CD4-positive, alpha-beta T cell treated with Interleukin-15 for 1 hour (primary cell): ENCODE results near the gene RNF182.
A peak's percentile ranks its signal among the peaks of the same experiment; 100 is the strongest.
"Not testable (repeated sequence)": the region's sequence is repeated elsewhere in the genome, so short reads cannot be mapped to it uniquely, and the experiment has no call there.

Experiments
- DNase-seq: peaks from one replicate; pipeline ENCODE4 v3.0.0-alpha.2; 2020

Gene RNF182

GRCh38 chr6:13924949-13925881, at the start of gene RNF182:
TSS of gene RNF182 (plus strand) at chr6:13924952. CDS start at chr6:13977120, 52,168 bp downstream.
- no peak for DNase-seq

GRCh38 chr6:13877051-13877450, 47.7 kb upstream of the RNF182 start:
- no peak for DNase-seq

- DNase-seq: not testable (repeated sequence)
Observed at GRCh38 chr6:13880061-13880663, 44.6 kb upstream of the RNF182 start.

GRCh38 chr6:13881621-13882165, 43.1 kb upstream of the RNF182 start:
- DNase-seq: no peak

- DNase-seq: no peak
Observed at GRCh38 chr6:13883966-13884365, 40.8 kb upstream of the RNF182 start.

GRCh38 chr6:13884397-13884796, 40.4 kb upstream of the RNF182 start:
- no peak for DNase-seq

- DNase-seq: no peak
Observed at GRCh38 chr6:13885601-13886000, 39.2 kb upstream of the RNF182 start.

- no peak for DNase-seq
Observed at GRCh38 chr6:13886949-13887348, 37.8 kb upstream of the RNF182 start.

GRCh38 chr6:13892017-13892645, 32.6 kb upstream of the RNF182 start:
- no peak for DNase-seq

- no peak for DNase-seq
Observed at GRCh38 chr6:13902922-13903321, 21.8 kb upstream of the RNF182 start.

- no peak for DNase-seq
Observed at GRCh38 chr6:13903364-13903763, 21.4 kb upstream of the RNF182 start.

GRCh38 chr6:13907001-13907350, 17.8 kb upstream of the RNF182 start:
- DNase-seq: no peak

GRCh38 chr6:13907614-13908215, 17.0 kb upstream of the RNF182 start:
- no peak for DNase-seq

GRCh38 chr6:13908955-13909381, 15.8 kb upstream of the RNF182 start:
- DNase-seq: peak; percentile 56

- DNase-seq: no peak
Observed at GRCh38 chr6:13910443-13910842, 14.3 kb upstream of the RNF182 start.

GRCh38 chr6:13911337-13911736, 13.4 kb upstream of the RNF182 start:
- no peak for DNase-seq

- no peak for DNase-seq
Observed at GRCh38 chr6:13913226-13914001, 11.3 kb upstream of the RNF182 start.

- DNase-seq: no peak
Observed at GRCh38 chr6:13914351-13914750, 10.4 kb upstream of the RNF182 start.

GRCh38 chr6:13915561-13916229, 9.1 kb upstream of the RNF182 start:
- DNase-seq: no peak

- no peak for DNase-seq
Observed at GRCh38 chr6:13916230-13916944, 8.4 kb upstream of the RNF182 start.

- no peak for DNase-seq
Observed at GRCh38 chr6:13917141-13917540, 7.6 kb upstream of the RNF182 start.
